H1 (cell line): Measurements from ENCODE around the gene ZNF622. TPM values are rescaled to one million over a fixed set of nuclear protein-coding genes. Genes with fewer than 3 reads are reported as not detected.

Source experiments
- CBX5 ChIP-seq: fragments of 300-800, 300-1000 bp; sonication (generic); IDR thresholded peaks from 2 replicates; pipeline ENCODE4 v1.7.1; 2016; ENCODE audit warnings: antibody characterized with exemption, low read length, low read depth
- CHD1 ChIP-seq: IDR thresholded peaks from 2 replicates; pipeline ENCODE4 v1.6.1; 2012; ENCODE audit warnings: low read depth, low read length, improper control_type of control experiment
- SIRT6 ChIP-seq: IDR thresholded peaks from one replicate; pipeline ENCODE4 v1.7.1; 2012; ENCODE audit warnings: low read length, inconsistent platforms
- TAF7 ChIP-seq: optimal IDR thresholded peaks from 2 replicates; pipeline ENCODE3; 2011; ENCODE audit warnings: low read depth, mild to moderate bottlenecking, inconsistent platforms, low read length, moderate library complexity, borderline replicate concordance
- polyA plus RNA-seq, 7 experiments: library from polyadenylated mRNA; depleted of rRNA in 3 of 7; stranded (reverse) in 5 of 7; unstranded in 2 of 7; fragments of >200 nt in 5 of 7; fragments of 200-250 nt in 2 of 7; gene quantifications; 1 replicate in 5 of 7; 2 replicates in 1 of 7; 4 replicates in 1 of 7; pipeline versions ENCODE4 v1.2.1 to v1.2.3, GENCODE V29; 2011 to 2013; ENCODE audit warnings: missing spikeins in 2 of 7, mixed read lengths in 2 of 7
- total RNA-seq: library from RNA; stranded (reverse); fragmentation: NEBNext Ultra II Directional; extraction: Animal tissue kit (Norgen Biotek cat#: 25700); gene quantifications from 2 replicates; pipeline ENCODE4 v1.2.1, GENCODE V29; 2021
- TF ChIP-seq, protein P1 (sequence below): fragments of 300-600 bp; sonication (generic); IDR thresholded peaks from 2 replicates; pipeline ENCODE4 v1.7.1; 2012; ENCODE audit warnings: low read length, moderate library complexity, mild to moderate bottlenecking, inconsistent platforms; ENCODE audit not compliant: insufficient replicate concordance

ZNF622 gene
- total and polyA plus RNA-seq, 2 of the 8 experiments (the other 6 are each of a cell fraction or from before 2014, with no cell fraction given) = 8.8 to 30.8 TPM

DNA sequence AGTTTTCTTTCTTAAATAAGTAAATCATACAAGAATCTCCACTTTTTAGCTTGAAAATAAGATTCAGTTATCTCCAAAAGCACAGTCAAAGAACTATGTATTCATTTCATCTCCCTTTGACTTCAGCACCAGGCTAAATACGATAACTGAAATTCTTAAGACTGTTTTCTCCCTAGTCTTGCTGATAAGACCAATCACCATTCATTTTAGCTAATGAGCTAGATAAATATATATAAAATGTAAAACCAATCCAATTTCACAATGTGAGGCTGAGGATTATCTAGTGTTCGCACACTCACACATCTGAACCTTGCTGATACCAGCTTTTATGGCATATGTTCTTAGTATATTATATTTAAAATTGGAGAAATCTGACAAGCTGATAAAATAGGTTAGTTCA lies 17.3 kb upstream of the ZNF622 start (continued):
- TF ChIP-seq TAF7 = no peak
- TF ChIP-seq, protein P1, sequence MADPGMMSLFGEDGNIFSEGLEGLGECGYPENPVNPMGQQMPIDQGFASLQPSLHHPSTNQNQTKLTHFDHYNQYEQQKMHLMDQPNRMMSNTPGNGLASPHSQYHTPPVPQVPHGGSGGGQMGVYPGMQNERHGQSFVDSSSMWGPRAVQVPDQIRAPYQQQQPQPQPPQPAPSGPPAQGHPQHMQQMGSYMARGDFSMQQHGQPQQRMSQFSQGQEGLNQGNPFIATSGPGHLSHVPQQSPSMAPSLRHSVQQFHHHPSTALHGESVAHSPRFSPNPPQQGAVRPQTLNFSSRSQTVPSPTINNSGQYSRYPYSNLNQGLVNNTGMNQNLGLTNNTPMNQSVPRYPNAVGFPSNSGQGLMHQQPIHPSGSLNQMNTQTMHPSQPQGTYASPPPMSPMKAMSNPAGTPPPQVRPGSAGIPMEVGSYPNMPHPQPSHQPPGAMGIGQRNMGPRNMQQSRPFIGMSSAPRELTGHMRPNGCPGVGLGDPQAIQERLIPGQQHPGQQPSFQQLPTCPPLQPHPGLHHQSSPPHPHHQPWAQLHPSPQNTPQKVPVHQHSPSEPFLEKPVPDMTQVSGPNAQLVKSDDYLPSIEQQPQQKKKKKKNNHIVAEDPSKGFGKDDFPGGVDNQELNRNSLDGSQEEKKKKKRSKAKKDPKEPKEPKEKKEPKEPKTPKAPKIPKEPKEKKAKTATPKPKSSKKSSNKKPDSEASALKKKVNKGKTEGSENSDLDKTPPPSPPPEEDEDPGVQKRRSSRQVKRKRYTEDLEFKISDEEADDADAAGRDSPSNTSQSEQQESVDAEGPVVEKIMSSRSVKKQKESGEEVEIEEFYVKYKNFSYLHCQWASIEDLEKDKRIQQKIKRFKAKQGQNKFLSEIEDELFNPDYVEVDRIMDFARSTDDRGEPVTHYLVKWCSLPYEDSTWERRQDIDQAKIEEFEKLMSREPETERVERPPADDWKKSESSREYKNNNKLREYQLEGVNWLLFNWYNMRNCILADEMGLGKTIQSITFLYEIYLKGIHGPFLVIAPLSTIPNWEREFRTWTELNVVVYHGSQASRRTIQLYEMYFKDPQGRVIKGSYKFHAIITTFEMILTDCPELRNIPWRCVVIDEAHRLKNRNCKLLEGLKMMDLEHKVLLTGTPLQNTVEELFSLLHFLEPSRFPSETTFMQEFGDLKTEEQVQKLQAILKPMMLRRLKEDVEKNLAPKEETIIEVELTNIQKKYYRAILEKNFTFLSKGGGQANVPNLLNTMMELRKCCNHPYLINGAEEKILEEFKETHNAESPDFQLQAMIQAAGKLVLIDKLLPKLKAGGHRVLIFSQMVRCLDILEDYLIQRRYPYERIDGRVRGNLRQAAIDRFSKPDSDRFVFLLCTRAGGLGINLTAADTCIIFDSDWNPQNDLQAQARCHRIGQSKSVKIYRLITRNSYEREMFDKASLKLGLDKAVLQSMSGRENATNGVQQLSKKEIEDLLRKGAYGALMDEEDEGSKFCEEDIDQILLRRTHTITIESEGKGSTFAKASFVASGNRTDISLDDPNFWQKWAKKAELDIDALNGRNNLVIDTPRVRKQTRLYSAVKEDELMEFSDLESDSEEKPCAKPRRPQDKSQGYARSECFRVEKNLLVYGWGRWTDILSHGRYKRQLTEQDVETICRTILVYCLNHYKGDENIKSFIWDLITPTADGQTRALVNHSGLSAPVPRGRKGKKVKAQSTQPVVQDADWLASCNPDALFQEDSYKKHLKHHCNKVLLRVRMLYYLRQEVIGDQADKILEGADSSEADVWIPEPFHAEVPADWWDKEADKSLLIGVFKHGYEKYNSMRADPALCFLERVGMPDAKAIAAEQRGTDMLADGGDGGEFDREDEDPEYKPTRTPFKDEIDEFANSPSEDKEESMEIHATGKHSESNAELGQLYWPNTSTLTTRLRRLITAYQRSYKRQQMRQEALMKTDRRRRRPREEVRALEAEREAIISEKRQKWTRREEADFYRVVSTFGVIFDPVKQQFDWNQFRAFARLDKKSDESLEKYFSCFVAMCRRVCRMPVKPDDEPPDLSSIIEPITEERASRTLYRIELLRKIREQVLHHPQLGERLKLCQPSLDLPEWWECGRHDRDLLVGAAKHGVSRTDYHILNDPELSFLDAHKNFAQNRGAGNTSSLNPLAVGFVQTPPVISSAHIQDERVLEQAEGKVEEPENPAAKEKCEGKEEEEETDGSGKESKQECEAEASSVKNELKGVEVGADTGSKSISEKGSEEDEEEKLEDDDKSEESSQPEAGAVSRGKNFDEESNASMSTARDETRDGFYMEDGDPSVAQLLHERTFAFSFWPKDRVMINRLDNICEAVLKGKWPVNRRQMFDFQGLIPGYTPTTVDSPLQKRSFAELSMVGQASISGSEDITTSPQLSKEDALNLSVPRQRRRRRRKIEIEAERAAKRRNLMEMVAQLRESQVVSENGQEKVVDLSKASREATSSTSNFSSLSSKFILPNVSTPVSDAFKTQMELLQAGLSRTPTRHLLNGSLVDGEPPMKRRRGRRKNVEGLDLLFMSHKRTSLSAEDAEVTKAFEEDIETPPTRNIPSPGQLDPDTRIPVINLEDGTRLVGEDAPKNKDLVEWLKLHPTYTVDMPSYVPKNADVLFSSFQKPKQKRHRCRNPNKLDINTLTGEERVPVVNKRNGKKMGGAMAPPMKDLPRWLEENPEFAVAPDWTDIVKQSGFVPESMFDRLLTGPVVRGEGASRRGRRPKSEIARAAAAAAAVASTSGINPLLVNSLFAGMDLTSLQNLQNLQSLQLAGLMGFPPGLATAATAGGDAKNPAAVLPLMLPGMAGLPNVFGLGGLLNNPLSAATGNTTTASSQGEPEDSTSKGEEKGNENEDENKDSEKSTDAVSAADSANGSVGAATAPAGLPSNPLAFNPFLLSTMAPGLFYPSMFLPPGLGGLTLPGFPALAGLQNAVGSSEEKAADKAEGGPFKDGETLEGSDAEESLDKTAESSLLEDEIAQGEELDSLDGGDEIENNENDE = no peak
- no peak for TF ChIP-seq CBX5
- no peak for TF ChIP-seq SIRT6
- no peak for TF ChIP-seq CHD1
